Liver (tissue), 3 donors: Measurements from ENCODE around the gene RCE1.

ENCODE experiments used
- ATF3 ChIP-seq: IDR thresholded peaks from 2 replicates; pipeline ENCODE4 v1.6.1; 2016; ENCODE audit warnings: antibody characterized with exemption
- CTCF ChIP-seq: fragments of 150-350 bp; IDR thresholded peaks from 2 replicates; pipeline ENCODE4 v1.5.1; 2017; ENCODE audit warnings: improper control_type of control experiment, low read depth, low read length; ENCODE audit not compliant: missing input control
- EGR1 ChIP-seq, 2 donors: IDR thresholded peaks; 2 replicates each; pipeline ENCODE4 v1.6.1; 2016 to 2018; ENCODE audit warnings: antibody characterized with exemption in 2 of 2, low read depth in 2 of 2
- HNF4A ChIP-seq, 2 donors: conservative IDR thresholded peaks; 2 replicates each; pipeline ENCODE4 v1.6.1; 2016; ENCODE audit warnings: antibody characterized with exemption in 2 of 2, mild to moderate bottlenecking in 2 of 2
- MAX ChIP-seq: IDR thresholded peaks from 2 replicates; pipeline ENCODE4 v1.6.1; 2016; ENCODE audit warnings: antibody characterized with exemption
- RAD21 ChIP-seq, 2 donors: IDR thresholded peaks; 2 replicates each; pipeline ENCODE4 v1.6.1; 2016; ENCODE audit warnings: antibody characterized with exemption in 2 of 2, mild to moderate bottlenecking in 2 of 2
- REST ChIP-seq: IDR thresholded peaks from 2 replicates; pipeline ENCODE4 v1.6.1; 2016; ENCODE audit warnings: antibody characterized with exemption, mild to moderate bottlenecking
- donor health status: healthy.
- donor health status: healthy.

- TF ChIP-seq CTCF (no peak), ATF3 (no peak), RAD21 (IDR thresholded peaks at IDR 0.05) (no peak), HNF4A (conservative IDR thresholded peaks at IDR 0.05) (peak; percentile 39 to 53), REST (no peak), EGR1 (IDR thresholded peaks at IDR 0.05; ENCODE audit: low read depth in 2 of 2) (no peak), MAX (no peak)
Observed at GRCh38 chr11:66884443-66884842, 41.2 kb downstream of the RCE1 start.
